HG03108 (cell line): ENCODE measurements around the gene TASOR.
A peak's percentile ranks its signal among the peaks of the same experiment; 100 is the strongest.
"Not testable (repeated sequence)": the region's sequence is repeated elsewhere in the genome, so short reads cannot be mapped to it uniquely, and the experiment has no call there.

Experiments
- ATAC-seq: cut with Tn5 transposase; IDR thresholded peaks from one replicate; pipeline ENCODE4 v1.9.1; 2021; ENCODE audit warnings: moderate library complexity; ENCODE audit not compliant: unreplicated experiment

TASOR gene, protein sequence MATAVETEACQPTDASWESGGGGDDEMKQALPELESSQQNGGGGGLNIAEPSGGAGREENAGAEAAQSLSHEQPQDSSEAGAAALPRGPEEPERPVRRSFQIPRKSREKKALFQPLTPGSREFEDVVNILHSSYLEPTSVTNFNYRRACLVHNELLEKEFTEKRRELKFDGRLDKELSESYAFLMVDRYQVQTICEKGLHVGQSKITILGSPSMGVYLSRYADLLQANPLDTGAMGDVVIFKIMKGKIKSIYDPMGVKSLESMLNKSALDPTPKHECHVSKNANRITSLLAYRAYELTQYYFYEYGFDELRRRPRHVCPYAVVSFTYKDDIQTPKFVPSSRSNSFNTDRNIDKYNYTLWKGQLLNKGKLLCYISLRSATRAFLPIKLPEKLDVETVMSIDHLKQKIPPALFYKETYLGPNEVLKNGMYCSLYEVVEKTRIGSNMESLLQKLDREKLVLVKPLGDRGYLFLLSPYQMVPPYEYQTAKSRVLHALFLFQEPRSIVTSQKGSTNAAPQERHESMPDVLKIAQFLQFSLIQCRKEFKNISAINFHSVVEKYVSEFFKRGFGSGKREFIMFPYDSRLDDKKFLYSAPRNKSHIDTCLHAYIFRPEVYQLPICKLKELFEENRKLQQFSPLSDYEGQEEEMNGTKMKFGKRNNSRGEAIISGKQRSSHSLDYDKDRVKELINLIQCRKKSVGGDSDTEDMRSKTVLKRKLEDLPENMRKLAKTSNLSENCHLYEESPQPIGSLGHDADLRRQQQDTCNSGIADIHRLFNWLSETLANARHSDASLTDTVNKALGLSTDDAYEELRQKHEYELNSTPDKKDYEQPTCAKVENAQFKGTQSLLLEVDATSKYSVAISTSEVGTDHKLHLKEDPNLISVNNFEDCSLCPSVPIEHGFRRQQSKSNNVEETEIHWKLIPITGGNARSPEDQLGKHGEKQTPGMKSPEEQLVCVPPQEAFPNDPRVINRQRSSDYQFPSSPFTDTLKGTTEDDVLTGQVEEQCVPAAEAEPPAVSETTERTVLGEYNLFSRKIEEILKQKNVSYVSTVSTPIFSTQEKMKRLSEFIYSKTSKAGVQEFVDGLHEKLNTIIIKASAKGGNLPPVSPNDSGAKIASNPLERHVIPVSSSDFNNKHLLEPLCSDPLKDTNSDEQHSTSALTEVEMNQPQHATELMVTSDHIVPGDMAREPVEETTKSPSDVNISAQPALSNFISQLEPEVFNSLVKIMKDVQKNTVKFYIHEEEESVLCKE (N-terminal part only)

DNA sequence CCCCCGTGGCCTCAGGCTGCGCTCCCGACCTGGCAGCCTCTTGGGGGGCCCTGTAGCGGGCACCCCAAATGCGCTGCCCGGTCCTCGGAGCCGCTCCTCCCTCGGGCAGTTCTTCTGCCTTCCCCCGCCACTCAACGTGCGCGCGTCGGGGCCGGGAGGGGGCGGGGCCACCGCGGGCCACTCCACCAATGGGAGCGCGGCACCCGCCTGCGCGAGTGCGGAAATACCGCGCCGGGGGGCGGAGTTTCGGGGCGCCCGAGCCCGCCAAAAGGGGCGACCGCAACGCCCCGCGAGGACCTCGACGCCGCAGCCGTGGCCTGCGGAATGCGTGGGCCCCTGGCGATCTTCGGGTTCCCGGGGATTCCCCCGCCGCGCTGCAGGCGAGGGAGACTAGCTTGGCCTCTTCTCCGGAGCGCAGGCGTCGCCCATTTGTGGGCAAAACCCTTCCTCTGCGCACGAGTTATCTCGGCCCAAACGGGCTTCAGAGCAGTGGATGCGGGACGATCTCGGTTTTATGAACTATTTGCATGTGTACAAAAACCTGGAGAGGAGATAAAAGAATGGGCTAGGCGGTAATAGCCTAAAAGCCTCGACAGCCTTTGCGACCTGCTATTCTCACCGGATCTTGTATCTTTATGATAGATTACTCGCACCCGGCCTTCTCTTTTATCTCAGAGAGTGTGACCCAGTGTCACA lies at the start of gene TASOR:
TSS of gene TASOR (minus strand) at position 144 of the 696 bp plus-strand sequence. CDS start 259 bp downstream, outside the sequence.
- peak; percentile 80 for ATAC-seq

DNA sequence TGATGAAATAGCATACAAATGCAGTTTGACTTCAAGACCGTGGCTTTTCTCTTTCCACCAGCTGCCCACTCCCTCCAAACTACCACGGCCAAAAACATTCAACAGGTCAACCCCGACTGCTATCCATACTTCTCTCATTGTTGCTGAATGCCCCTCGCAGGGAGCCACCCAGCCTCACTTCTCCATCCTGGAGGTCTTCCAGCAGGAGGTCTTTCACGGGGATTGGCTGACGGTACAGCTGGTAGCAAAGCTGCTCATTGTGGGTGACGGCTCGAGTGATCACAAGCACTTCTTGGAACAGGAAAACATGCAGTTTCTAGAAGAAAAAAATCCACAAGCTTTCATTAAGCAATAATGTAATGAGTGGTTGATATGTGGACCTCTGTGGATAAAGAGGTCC lies 49.0 kb upstream of the TASOR start:
- no peak for ATAC-seq

DNA sequence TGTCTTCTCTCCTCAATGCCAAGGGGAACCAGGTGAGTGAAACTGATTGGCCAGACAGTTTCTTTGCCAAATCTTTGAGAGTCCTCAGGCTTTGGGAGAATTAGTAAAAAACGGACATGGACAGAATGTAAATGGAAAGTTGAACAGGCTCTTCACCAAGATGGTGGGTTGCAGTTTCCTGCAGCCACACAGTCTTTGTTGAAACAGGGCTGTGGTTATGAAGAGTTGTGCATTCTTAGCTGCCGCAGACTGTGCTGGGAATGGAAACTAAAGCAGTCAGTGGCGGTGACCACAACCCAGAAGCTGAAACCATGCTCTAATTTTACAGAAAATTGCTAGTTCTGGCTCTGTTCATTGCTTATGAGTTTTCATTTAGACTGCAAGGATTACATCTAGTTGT lies 42.1 kb upstream of the TASOR start:
- peak; percentile 97 for ATAC-seq

DNA sequence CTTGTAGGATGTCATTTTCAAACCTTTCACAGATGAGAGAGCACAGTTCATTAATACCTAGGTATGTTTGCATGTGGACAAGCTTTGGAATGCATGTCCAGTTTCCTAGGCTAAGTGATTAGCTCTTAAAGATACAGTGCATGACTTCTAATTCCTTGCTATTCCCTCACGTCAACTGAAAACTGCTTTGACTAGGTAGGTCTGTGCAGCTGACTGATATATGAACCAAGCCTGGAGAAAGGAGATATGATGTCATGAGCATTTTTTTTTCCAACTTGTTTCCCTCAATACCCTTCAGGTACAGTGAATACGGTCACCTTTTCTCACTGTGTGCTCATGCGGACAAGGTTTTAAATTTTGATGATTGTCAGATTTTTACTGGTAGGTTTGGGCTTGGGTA lies 41.6 kb upstream of the TASOR start:
- no peak for ATAC-seq

DNA sequence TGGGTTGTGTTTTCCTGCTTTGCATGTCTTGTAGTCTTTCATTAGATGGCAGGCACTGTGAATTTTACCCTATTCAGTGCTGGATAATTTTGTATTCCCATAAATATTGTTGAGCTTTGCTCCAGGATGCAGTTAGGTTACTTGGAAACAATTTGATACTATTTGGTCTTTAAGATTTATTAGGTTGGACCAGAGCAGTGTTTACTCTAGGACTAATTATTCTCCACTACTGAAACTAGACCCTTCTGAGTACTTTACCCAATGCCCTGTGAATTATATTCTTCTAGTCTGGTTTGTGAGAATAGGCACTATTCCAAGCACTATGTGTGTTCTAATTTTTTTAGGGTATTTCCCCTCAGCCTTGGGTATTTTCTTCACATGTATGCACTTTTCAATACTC lies 37.8 kb upstream of the TASOR start:
- ATAC-seq, result no peak

DNA sequence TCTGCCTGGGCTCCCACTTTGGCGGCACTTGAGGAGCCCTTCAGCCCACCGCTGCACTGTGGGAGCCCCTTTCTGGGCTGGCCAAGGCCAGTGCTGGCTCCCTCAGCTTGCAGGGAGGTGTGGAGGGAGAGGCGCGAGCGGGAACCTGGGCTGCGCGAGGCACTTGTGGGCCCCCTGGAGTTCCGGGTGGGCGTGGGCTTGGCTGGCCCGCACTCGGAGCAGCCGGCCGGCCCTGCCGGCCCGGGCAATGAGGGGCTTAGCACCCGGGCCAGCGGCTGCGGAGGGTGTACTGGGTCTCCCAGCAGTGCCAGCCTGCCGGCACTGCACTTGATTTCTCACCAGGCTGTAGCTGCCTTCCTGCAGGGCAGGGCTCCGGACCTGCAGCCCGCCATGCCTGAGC lies 35.7 kb upstream of the TASOR start:
- ATAC-seq, result not testable (repeated sequence)

DNA sequence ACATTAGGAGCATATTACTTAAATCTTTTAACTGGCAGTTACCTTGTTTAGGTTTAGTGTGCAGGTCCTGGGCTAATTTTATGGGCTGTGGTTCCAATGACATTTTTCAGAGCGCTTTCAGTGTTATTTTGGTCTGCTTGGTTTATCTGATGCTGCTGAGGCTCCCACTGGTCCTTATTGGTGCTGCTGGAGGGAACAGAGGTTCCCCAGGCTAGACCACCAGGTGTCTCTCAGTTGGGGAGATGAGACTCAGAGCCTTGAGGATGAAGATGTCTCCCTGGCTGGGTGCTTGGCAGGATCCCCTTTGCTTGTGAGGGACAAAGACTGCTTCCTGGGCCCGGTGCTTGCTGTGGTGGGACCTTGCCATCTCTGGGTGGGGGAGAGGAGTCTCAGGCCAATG lies 28.3 kb upstream of the TASOR start:
- ATAC-seq, result no peak

DNA sequence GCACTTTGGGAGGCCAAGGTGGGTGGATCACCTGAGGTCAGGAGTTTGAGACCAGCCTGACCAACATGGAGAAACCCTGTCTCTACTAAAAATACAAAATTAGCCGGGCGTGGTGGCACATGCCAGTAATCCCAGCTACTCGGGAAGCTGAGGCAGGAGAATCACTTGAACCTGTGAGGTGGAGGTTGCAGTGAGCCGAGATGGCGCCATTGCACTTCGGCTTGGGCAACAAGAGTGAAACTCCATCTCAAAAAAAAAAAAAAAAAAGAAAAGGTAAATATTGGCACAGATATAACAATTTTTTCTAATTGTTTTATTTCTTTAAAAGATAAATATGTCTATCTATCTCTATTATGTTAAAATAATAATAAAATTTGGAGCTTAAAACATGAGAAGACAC lies 24.3 kb upstream of the TASOR start:
- ATAC-seq, result not testable (repeated sequence)

DNA sequence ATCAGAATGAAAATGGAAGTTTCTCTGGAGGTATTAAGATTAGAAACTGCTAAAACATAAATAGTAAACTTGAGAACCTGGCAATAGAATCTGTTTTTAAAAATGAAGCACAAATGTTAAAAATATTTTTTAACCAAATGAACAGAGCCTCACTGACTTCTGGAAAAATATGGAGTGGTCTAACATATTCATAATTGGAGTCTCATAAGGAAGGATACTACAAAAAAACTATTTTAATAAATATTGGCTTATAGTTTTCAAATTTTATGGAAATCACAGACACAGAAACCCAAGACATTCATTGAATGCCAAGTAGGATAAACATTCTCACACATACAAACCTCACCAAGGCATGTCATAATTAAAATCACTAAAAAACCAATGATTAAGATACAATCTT lies 23.6 kb upstream of the TASOR start:
- ATAC-seq, result no peak

DNA sequence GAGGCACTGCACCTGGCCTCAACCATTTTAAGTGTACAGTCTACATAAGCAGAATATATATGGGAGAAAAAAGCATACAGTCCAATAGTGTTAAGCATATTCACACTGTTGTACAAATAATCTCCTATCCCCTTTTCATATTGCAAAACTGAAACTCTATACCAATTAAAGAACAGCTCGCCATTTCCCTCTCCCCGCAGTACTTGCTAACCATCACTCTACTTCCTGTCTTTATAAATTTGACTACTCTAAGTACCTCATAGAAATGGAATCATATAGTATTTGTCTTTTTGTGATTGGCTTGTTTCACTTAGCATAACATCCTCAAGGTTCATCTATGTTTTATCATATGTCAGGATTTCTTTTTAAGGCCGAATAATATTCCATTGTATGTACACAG lies 21.6 kb upstream of the TASOR start:
- no peak for ATAC-seq

DNA sequence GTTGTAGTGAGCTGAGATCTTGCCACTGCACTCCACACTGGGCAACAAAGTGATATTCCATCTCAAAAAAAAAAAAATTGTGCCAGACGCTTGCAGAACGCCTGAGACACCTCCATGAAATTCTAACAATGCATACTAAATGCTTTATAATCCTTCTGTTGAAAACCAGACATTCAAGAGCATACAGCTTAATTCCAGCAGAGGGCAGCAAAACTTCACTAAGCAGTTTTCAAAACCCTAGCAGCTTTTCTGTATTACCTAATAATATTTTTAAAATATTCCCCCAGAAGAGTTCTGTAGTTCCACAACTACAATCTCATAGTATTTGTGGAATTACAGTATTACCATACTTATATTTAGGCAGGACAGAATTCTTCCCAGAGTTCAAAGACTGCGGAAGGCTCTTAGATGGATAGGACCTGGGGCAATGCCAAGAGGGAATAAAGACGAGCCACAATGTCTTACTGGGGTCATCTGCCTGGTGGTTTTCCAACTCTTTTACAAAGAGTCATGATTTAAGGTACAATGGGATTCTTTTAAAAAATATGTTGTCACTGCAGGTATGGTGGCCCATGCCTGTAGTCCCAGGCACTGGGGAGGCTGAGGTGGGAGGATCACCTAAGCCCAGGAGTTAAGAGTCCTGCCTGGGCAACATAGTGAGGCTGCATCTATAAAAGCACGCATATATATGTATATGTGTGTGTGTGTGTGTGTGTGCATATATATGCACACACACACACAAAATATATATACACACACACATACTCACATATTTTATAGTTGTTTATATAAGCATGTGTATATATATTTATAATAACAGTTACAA lies 19.6 kb upstream of the TASOR start:
- no peak for ATAC-seq

DNA sequence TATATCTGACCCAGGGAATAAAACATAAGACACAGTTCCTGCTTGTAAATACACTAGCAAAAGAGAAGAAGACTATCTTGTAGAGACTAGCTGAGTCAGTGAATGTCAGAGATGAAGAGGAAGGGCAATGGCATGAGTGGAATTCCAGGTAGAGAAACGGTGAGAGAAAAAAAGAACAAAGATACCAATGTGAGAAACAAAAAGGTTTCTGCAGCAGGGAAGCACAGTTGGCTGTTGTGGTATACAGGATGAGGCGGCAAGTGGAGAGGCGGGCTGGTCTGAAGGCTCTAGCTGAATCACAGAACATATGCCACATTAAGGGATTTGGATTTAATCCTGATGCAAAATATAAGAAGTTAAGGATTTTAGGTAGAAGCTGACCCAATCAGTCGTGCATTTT lies 17.1 kb upstream of the TASOR start:
- no peak for ATAC-seq

DNA sequence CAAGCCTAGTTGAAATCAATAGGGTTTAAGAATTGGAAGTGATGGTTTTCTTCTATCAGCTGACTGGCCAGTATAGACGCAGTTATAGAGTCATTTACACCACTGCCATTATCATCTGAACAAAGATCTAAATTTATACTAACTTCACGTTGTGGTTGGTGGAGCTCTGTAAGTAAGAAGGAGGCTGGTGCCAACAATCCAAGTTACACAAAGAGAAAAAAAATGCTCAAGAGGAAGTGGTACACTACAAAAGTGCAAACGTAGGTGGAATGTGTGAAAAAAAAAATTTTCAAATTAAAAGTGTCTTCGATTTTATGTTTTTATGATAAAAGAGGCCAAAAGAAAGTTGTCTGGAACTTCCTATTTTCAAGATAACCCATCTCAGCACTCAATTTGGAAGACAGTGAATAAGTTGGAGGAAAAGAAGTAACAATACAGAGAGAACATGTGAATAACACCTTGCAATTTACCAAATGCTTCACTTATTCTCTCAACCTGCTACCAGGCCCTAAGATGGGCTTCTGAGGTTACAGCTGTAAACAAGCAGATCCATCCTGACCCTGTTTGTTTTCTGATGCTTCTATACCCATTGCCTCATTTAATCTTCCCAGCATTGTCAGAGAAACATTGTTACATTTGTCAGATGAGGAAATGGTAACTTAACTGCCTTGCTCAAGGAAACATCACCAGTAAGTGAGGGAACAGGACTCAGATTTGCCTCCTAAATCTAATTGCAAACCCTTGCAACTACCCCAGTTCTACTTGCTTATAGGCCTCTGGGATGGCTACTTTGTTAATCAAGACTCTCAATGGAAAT lies 12.0 kb upstream of the TASOR start:
- ATAC-seq, result no peak

DNA sequence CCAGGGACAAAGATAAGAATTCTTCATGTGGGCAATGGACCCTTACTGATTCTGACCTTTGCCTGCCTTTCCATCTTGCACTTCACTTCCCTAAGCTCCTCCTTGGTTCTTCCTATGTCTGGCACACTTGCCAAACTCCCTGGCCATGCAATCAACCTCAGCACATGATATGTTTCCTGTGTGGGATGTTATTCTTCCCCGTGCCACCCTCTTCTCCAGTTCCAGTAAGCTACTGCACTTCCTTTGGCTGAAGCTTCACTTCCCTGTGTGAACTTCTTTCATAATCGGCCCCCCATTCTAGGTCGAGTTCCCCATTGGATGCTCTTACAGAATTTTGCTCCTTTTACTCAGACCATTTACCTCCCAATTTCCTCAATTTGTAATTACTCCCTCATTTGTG lies 10.7 kb upstream of the TASOR start:
- ATAC-seq, result no peak

DNA sequence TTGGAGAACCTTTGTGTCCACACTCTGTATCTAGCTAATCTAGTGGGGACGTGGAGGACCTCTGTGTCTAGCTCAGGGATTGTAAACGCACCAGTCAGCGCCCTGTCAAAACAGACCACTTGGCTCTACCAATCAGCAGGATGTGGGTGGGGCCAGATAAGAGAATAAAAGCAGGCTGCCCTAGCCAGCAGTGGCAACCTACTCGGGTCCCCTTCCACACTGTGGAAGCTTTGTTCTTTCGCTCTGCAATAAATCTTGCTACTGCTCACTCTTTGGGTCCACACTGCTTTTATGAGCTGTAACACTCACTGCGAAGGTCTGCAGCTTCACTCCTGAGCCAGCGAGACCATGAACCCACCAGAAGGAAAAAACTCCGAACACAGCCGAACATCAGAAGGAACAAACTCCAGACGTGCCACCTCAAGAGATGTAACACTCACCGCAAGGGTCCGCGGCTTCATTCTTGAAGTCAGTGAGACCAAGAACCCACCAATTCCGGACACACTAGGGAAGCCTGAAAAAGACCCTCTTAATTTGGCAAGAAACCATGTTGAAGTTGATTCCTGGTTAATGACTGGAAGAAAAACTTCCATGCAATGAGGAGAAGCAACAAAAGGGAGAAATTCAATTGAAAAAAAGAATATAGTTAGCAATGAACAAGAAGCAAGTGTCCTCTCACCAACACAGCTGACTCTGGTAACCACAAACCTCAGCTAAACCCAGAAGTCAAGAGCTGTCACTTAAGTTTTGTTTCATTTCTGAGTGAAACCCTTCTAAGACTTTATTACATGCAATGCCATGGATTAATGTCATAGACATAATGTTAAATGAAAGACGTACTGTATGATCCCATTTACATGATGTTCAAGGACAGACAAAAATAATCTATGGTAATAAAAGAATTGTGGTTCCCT lies 9.7 kb upstream of the TASOR start:
- peak; percentile 77 for ATAC-seq

DNA sequence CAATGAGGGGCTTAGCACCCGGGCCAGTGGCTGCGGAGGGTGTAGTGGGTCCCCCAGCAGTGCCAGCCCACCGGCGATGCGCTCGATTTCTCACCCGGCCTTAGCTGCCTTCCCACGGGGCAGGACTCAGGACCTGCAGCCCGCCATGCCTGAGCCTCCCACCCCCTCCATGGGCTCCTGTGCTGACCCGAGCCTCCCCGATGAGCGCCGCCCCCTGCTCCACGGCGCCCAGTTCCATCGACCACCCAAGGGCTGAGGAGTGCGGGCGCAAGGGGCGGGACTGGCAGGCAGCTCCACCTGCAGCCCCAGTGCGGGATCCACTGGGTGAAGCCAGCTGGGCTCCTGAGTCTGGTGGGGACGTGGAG lies 8.9 kb upstream of the TASOR start:
- not testable (repeated sequence) for ATAC-seq

DNA sequence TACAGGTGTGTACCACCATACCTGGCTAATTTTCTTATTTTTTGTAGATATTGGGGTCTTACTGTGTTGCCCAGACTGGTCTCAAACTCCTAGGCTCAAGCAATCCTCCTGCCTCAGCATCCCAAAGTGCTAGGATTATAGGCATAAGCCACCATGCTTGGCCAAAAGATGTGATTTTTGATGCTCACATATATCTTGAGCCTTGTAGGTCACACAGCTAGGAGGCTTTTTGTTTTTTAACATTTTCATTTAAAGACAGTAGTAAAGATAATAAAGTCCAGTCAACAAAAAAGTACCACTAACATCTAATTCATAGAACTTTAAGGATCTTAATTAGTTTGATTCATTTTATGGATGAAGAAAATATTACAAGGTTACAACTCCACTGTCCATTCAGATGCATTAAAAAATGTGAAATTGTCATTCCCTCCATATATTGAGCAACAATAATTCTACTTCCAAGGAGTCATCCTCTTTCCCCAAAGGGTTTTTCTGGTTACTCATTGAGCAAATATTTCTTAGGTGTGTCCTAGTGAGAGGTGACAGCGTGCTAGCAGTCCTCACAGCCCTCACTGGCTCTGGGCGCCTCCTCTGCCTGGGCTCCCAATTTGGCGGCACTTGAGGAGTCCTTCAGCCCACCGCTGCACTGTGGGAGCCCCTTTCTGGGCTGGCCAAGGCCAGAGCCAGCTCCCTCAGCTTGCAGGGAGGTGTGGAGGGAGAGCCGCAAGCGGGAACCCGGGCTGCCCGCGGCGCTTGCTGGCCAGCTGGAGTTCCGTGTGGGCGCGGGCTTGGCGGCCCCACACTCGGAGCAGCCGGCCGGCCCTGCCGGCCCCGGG lies 8.3 kb upstream of the TASOR start:
- ATAC-seq, result no peak
